Omental fat pad (tissue), 4 donors: ENCODE results near the gene LGALS12. TPM values are rescaled to one million over a fixed set of nuclear protein-coding genes. Genes with fewer than 3 reads are reported as not detected.

ENCODE experiments used
- ATAC-seq: fragments of 150-250 bp; one replicate; pipeline ENCODE4 v1.9.1; 2016; ENCODE audit warnings: mild to moderate bottlenecking, moderate library complexity; ENCODE audit not compliant: low FRiP score
- DNase-seq: peaks from one replicate; pipeline ENCODE4 v3.0.0-alpha.2; 2019; ENCODE audit warnings: low spot score
- CTCF ChIP-seq, 3 donors: fragments of 450-650 bp; IDR thresholded peaks; one replicate each; pipeline ENCODE4 v1.5.1; 2016 to 2017; ENCODE audit warnings: antibody characterized with exemption in 3 of 3, mild to moderate bottlenecking in 3 of 3, moderate library complexity in 2 of 3
- total RNA-seq, 4 donors: library from RNA; depleted of rRNA; stranded (reverse); fragments of >200 nt; gene quantifications; one replicate each; pipeline ENCODE4 v1.1.0, GENCODE V29; 2016

Gene LGALS12
- total RNA-seq, 4 donors from 2014 or later, result 59.3 to 98.5 (median 78.3) TPM

GRCh38 chr11:63478896-63479295, 27.0 kb upstream of the LGALS12 start:
- DNase-seq (no peak), ATAC-seq (peak; percentile 91)
- TF ChIP-seq CTCF (IDR thresholded peaks at IDR 0.05), result peak in 2 of 3 donors; percentile 5 to 87

- DNase-seq (no peak), ATAC-seq (no peak)
- TF ChIP-seq CTCF (IDR thresholded peaks at IDR 0.05), result no peak
Measured at GRCh38 chr11:63480039-63480438, 25.8 kb upstream of the LGALS12 start.

GRCh38 chr11:63485777-63486176, 20.1 kb upstream of the LGALS12 start:
- no peak for DNase-seq
- no peak for ATAC-seq
- no peak for TF ChIP-seq CTCF (IDR thresholded peaks at IDR 0.05)

- ATAC-seq (no peak), DNase-seq (no peak)
- no peak for TF ChIP-seq CTCF (IDR thresholded peaks at IDR 0.05)
Measured at GRCh38 chr11:63488789-63489188, 17.1 kb upstream of the LGALS12 start.

- no peak for TF ChIP-seq CTCF (IDR thresholded peaks at IDR 0.05)
- DNase-seq, result no peak
- peak; percentile 24 for ATAC-seq
Measured at GRCh38 chr11:63489879-63490278, 16.0 kb upstream of the LGALS12 start.

GRCh38 chr11:63490551-63491239, 15.2 kb upstream of the LGALS12 start, which contains the start of gene PLAAT5:
Gene PLAAT5 (minus strand): TSS chr11:63491167. CDS start chr11:63491034, 133 bp downstream.
- ATAC-seq (peak; percentile 88), DNase-seq (no peak)
- no peak for TF ChIP-seq CTCF (IDR thresholded peaks at IDR 0.05)

GRCh38 chr11:63491240-63491587, 14.7 kb upstream of the LGALS12 start:
- no peak for ATAC-seq
- no peak for DNase-seq
- no peak for TF ChIP-seq CTCF (IDR thresholded peaks at IDR 0.05)
